ENCODE data around the gene ATP5ME.

ATP5ME gene

DNA sequence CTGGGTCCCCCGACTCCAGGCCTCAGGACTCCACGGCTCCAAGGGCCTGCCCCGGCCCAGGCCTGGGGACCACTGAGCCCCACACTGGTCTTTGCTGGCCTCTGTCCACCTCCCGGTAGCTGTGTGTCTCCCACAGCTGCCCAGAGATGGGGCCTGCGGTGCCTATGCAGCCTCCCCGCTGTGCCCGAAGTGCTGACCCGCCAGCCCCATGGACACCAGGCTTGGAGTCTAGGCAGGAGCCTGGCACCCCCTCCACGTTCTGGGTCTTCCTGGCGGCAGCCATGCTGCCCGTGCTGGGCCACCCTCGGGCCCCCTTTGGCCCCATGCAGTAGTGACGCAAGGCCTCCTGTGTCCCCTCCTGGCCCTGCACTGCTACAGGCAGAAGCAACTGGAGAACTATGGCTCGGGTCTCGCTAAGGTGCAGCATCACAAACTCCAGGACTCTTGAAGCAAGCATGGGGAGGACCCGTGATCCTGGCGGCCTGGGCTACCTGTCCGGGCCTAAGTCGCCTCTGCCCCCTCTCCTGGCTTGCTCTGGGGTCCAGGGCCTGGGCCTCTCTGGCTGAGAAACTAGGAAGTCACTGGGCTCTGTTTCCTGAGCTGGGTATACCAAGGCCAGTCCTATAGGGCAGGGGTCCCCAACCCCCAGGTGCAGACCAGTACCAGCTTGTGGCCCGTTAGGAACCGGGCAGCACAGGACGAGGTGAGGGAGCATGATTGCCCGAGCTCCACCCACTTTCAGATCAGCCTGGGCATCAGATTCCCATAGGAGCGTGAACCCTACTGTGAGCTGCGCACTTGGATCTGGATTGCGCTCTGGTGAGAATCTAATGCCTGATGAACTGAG lies 1.2 kb upstream of the ATP5ME start:
- TF ChIP-seq, protein P1, sequence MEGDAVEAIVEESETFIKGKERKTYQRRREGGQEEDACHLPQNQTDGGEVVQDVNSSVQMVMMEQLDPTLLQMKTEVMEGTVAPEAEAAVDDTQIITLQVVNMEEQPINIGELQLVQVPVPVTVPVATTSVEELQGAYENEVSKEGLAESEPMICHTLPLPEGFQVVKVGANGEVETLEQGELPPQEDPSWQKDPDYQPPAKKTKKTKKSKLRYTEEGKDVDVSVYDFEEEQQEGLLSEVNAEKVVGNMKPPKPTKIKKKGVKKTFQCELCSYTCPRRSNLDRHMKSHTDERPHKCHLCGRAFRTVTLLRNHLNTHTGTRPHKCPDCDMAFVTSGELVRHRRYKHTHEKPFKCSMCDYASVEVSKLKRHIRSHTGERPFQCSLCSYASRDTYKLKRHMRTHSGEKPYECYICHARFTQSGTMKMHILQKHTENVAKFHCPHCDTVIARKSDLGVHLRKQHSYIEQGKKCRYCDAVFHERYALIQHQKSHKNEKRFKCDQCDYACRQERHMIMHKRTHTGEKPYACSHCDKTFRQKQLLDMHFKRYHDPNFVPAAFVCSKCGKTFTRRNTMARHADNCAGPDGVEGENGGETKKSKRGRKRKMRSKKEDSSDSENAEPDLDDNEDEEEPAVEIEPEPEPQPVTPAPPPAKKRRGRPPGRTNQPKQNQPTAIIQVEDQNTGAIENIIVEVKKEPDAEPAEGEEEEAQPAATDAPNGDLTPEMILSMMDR (IDR thresholded peaks at IDR 0.05), result no peak

DNA sequence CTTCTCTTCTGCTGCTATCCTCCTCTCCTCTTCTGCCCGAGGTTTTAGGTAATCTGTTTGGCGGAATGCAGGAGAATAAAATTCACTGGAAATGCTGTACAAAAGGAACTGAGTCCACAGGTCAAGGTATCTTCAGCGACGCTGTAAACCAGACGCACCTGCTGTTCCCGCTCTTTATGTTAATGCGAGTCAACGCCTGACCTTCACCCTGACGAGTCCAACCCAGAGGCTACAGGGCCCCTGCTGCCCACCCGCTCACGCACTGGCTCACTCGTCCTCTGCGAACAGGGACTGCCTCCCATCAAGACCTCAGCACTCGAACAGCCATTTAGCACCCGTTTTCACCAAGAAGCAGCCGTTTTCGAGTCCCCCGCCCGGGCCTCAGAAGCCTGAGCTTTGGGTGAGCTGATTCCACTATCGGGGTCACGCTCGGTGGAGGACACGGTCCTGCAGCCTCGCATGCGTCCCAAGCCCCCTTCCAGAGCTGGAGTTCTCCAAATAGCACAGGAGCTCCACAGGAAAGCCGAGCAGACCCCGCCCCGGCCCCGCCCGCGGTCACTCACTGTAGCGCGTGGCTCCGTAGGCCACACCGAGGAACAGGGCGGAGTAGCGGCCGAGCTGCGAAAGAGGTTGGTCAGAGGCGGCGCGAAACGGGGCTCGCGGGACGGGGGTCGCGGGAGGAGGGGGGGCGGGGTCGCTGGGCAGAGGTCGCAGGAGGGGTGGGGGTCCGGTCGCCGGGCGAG lies 556 bp downstream of the ATP5ME start:
- TF ChIP-seq, protein P1 (IDR thresholded peaks at IDR 0.05), result no peak

DNA sequence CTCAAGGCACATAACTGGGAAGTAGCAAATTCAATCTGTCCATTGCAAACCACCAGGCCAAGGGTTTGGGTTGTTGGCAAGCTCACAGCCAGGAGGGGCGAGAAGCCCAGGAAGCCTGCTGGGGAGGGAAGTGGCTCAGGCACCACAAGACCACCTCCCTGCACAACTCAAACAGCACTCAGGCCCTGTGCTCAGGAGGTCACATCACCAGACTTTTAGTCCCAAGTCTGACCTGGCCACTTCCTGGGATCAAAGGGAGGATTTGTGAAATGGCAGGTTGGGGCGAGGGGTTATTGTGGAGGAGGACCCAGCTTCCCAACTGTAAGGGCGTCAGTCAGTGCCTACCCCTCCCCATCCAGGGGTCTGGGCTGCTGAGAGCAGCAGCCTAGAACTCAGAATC lies 2.3 kb downstream of the ATP5ME start:
- TF ChIP-seq, protein P1 (IDR thresholded peaks at IDR 0.05), result no peak

DNA sequence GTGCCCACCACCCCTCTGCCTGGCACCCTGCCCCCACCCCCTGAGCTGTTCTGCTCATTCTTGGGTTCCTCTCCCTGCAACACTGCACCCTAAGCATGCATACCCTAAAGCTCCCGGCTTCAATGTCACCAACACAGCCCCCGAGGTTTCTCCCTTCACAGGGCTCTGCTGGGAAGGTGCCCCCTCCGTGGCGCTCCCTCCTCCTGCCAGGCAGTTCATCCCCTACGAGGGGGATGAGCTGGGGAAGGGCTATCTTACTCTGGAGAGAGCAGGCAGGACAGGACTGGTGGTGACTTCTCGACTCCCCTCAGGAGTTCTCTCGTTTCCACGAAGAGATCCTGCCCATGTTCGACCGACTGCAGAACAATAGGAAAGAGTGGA lies 6.5 kb downstream of the ATP5ME start:
- TF ChIP-seq, protein P1 (IDR thresholded peaks at IDR 0.05), result no peak

DNA sequence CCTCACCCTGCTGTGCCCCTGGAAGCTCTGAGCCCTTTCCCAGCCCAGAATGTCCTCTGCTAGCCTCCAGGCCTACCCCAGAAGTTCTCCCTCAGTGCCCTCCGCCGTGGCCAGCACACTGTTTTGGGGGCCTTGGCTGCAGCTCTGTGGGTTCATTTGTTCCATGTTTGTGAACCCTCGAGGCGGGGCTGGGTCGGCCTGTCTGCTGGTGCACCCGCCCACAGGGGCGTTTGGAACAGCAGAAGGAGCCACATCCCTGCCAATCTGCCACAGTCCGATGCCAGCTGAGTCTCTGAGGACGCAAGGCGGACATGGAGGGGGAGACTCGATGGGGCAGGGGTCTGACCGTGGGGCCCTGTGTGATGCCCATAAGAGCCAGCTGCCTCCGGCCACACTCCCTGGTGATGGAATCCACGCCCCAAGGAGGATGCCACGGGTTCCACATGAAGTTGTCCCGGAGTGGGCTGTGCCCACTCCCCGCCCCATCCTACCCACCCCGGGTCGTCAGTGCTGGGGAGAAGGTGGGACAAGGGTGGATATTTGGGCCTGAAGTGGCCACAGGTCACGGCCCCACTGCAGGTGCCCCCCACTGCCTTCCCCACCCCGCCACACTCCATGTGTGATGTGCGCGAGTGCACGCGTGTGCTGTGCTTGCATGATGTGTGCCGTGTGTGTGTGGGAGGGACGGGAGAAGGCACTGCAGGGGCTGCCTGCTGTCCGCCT lies 7.1 kb downstream of the ATP5ME start:
- TF ChIP-seq, protein P1 (IDR thresholded peaks at IDR 0.05), result no peak

DNA sequence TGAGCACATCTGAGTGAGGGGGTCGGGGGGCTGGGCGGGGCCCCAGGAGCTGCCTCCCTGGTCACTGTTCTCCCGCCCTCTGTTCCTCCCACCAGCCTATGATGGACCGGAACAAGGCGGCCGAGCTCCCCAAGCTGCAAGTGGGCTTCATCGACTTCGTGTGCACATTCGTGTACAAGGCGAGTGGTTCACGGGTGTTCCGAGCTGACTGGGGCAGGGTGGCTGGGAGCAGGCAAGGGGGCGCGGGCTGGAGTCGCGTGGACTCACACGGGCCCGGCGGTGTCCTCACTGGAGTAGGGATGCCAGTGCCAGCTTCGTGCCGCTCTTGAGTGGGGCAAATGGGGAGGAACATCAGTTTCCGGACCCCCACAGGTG lies 7.7 kb downstream of the ATP5ME start:
- TF ChIP-seq, protein P1 (IDR thresholded peaks at IDR 0.05), result no peak

DNA sequence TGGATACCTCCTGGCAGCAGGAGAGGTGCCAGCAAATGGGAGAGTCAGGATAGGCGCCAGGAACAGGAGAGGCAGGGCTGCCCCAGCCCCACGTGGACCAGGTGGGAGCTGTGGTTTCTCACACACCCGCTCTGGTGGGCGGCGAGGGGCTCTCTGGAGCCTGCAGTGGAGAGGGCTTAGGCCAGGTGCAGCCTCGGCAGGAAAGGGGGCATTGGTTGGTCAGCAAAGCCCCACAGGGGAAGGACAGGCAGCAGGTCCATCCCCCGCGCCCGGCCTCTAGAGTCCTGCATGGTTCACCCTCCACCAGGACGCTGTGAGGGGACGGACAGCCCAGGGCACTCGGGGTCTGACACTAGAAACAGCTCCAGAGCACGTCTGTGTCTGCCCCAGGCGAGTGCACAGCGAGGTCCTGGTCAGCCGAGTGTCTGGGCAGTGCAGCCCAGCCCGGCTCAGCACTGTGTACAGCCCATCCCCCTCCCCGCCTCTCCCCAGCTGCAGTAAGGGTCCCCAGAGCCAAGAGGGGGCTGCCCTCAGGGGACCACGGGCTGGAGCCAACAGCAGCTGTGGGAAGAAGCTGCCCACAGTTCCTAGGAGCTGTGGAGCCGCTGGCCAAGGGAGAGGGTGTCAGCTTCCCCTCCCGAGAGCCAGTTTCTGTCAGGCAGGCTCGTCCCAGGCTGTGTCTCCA lies 8.2 kb downstream of the ATP5ME start:
- TF ChIP-seq, protein P1 (IDR thresholded peaks at IDR 0.05), result no peak

Measured in LNCAP (cell line).